ENCODE results near the gene PYGM. TPM values are rescaled to one million over a fixed set of nuclear protein-coding genes. Genes with fewer than 3 reads are reported as not detected.
A peak's percentile ranks its signal among the peaks of the same experiment; 100 is the strongest.

PYGM gene
- total RNA-seq, 6 experiments from 2014 or later: 0.11 to 0.21 (median 0.13) TPM; not detected in 2

DNA sequence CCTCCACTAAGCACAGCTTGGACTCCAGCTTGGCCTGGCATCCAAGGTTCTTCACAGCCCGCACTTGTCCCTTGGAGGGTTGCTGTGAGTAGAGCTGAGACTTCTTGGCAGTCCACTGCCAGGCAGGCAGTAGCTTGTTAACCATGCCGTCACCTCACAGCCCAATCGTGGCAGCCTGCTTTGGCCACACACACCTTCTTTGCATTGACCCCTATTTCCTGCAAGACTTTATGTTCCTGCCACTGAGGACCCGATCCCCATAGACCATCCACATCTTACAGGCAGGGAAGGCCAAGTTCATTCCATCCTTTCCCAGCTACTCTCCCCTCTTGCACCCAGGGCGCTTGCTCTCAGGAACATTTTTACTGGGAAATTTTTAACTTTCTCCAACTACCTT is 2.5 kb upstream of the PYGM start:
- Mint-ChIP-seq H3K27ac (peak overlapping the region; percentile 75), H3K4me1 (ENCODE audit: low read depth) (peaks cover 34% of the 10 kb centered on the region), H3K27me3 (ENCODE audit: insufficient read depth) (peaks cover 9% of the 10 kb centered on the region), H3K9me3 (no peaks in the 10 kb centered on the region), H3K4me3 (peak overlapping the region; percentile 28), H3K36me3 (ENCODE audit: low read depth) (peaks cover 37% of the 10 kb centered on the region)
- no peak for DNase-seq
- TF ChIP-seq, protein P1, sequence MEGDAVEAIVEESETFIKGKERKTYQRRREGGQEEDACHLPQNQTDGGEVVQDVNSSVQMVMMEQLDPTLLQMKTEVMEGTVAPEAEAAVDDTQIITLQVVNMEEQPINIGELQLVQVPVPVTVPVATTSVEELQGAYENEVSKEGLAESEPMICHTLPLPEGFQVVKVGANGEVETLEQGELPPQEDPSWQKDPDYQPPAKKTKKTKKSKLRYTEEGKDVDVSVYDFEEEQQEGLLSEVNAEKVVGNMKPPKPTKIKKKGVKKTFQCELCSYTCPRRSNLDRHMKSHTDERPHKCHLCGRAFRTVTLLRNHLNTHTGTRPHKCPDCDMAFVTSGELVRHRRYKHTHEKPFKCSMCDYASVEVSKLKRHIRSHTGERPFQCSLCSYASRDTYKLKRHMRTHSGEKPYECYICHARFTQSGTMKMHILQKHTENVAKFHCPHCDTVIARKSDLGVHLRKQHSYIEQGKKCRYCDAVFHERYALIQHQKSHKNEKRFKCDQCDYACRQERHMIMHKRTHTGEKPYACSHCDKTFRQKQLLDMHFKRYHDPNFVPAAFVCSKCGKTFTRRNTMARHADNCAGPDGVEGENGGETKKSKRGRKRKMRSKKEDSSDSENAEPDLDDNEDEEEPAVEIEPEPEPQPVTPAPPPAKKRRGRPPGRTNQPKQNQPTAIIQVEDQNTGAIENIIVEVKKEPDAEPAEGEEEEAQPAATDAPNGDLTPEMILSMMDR (IDR thresholded peaks at IDR 0.05): no peak

DNA sequence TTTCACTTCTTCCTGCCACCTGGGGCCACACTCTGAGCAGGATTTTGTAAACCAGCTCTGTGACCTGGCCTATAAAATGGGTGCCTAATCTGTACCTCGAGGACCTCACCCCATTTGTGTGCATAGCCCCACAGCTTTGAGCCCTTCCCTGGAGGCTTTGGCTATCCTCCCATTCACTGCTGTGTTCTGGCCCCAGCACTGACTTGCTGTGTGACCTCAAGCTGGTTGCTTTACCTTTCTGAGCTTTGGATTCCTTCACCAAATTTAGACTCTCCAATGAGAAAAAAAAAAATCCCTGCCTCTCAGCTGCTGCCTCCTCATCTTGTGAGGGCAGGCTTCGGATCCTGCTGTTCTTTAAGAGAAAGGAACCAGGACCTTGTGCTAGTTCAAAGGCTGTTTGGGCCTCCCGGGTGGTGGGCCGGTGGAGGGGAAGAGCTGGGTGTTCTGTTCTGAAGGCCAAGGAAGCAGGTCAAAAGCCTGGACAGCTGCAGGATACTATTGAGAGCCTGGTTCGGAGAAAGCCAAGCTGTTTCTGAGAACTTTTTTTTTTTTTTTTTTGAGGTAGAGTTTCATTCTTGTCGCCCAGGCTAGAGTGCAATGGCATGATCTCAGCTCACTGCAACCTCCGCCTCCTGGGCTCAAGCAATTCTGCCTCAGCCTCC is 1.1 kb upstream of the PYGM start:
- TF ChIP-seq, protein P1 (IDR thresholded peaks at IDR 0.05): no peak
- H3K9me3 Mint-ChIP-seq: no peaks in the 10 kb centered on the region
- H3K4me3 Mint-ChIP-seq: no peak overlapping the region
- H3K27ac Mint-ChIP-seq: peak overlapping the region; percentile 13; the same call in 1 of the 2 replicates
- DNase-seq: no peak
- peaks cover 34% of the 10 kb centered on the region for H3K4me1 Mint-ChIP-seq (ENCODE audit: low read depth)
- peaks cover 33% of the 10 kb centered on the region for H3K36me3 Mint-ChIP-seq (ENCODE audit: low read depth)
- H3K27me3 Mint-ChIP-seq (ENCODE audit: insufficient read depth): peaks cover 8% of the 10 kb centered on the region

DNA sequence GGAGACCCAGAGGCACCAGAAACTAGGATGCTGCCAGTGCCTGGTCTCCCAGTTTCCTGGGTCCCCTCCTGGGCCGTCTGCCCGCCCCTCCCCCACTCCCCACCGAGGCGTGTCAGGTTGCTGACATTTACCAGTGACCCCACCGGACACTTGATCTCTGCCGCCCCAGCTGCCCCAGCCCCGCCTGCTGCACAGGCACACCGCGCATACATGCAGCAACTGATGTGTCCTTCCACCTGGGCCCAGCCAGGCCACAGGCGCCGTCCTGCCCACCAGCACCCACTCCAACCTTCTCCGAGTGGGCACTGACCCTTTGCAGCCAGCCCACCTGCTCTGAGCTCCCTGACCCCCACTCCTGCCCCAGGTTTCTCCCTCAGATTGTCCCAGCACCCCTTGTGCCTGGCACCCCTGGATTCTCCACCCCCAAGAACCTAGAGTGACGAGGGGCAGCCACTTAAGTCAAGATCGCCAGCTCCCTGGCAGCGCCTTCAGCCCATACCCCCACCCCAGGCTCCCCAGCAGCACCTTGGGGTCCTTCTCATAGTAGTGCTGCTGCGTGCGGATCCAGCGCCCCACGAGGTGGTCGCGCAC is 548 bp downstream of the PYGM start:
- H3K9me3 Mint-ChIP-seq: no peaks in the 10 kb centered on the region
- H3K36me3 Mint-ChIP-seq (ENCODE audit: low read depth): peaks cover 20% of the 10 kb centered on the region
- no peak overlapping the region for H3K4me3 Mint-ChIP-seq
- DNase-seq: no peak
- H3K4me1 Mint-ChIP-seq (ENCODE audit: low read depth): peaks cover 22% of the 10 kb centered on the region
- peaks cover 8% of the 10 kb centered on the region for H3K27me3 Mint-ChIP-seq (ENCODE audit: insufficient read depth)
- no peak overlapping the region for H3K27ac Mint-ChIP-seq
- TF ChIP-seq, protein P1 (IDR thresholded peaks at IDR 0.05): no peak

DNA sequence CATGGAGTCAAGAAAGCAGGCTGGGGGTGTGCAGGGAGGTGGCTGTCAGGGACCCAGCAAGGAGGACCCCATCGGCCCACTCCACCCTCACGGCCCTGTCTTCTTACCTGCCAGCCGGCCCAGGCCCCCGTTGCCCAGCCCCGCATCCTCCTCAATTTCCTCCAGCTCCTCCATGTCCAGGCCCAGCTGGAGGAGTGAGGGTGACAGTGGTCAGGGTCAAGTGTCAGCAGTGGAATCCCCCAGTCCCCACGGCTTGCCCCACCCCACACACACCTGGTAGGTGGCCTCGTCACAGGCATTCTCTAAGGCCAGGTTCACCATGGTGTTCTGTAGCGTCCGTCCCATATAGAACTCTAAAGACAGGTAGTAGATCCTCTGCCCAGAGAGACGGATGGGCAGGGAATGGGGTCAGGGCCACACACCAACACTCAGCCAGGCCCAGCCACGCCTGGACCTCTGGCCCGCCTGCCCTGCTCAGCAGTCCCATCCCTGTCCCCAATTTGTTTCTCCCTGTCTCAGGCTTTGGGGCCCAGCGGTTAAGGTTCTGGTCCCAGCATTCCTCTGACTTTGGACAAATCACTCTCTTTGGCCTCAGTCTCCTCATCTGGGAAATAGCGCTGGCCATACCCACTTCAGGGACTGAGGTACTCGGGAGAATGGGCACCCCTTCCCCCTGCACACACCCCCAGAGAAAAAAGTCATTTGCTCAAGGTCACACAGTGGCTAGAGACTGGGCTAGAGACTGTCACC is 1.3 kb downstream of the PYGM start:
- peaks cover 8% of the 10 kb centered on the region for H3K27me3 Mint-ChIP-seq (ENCODE audit: insufficient read depth)
- TF ChIP-seq, protein P1 (IDR thresholded peaks at IDR 0.05): no peak
- no peak for DNase-seq
- no peak overlapping the region for H3K27ac Mint-ChIP-seq
- peaks cover 15% of the 10 kb centered on the region for H3K4me1 Mint-ChIP-seq (ENCODE audit: low read depth)
- peaks cover 13% of the 10 kb centered on the region for H3K36me3 Mint-ChIP-seq (ENCODE audit: low read depth)
- no peaks in the 10 kb centered on the region for H3K9me3 Mint-ChIP-seq
- H3K4me3 Mint-ChIP-seq: no peak overlapping the region

DNA sequence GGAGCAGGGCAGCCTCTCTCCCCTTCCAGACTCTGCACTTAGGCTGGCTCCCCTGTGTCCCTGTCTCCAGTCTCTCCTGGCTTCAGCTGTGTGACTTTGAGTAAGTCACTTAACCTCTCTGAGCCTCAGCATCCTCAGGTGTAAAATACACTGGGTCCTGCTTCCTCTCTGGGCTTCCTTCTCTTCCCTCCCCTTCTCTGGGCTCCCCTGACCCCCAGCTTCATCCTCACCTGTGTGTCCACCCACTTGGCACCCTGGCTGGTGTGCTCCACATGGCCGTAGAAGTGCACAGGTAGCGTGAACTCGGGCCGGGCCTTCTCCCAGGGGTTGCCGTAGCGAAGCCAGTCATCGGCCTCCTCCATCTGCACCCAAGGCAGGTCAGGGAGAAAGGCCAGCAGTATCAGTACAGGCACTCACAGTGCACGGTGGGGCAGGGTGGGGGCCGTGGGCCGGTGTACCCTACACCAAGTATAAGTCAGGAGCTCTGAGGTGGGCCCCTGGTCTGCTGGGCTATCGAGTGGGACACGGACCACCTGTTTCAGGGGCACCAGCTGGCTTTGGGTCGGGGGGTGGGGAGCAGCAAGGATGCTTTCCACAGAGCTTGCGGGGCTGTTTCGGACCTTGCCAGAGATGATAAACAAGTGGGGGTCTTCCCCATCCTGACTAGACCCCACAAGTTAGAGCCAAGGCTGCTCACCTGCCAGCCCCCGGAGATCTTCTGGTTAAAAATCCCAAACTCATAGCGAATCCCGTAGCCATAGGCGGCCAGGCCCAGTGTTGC is 2.0 kb downstream of the PYGM start:
- H3K36me3 Mint-ChIP-seq (ENCODE audit: low read depth): peaks cover 7% of the 10 kb centered on the region
- H3K27me3 Mint-ChIP-seq (ENCODE audit: insufficient read depth): peaks cover 8% of the 10 kb centered on the region
- no peak for DNase-seq
- H3K27ac Mint-ChIP-seq: no peak overlapping the region
- H3K4me1 Mint-ChIP-seq (ENCODE audit: low read depth): peaks cover 7% of the 10 kb centered on the region
- no peak overlapping the region for H3K4me3 Mint-ChIP-seq
- TF ChIP-seq, protein P1 (IDR thresholded peaks at IDR 0.05): no peak
- no peaks in the 10 kb centered on the region for H3K9me3 Mint-ChIP-seq

All from HFFc6 (cell line).